Activated CD4-positive, alpha-beta memory T cell treated with anti-CD3 and anti-CD28 coated beads for 36 hours (primary cell): ENCODE results near the gene APOE. TPM values are rescaled to one million over a fixed set of nuclear protein-coding genes. Genes with fewer than 3 reads are reported as not detected.

Experiments
- total RNA-seq, 2 experiments: library from RNA; stranded (reverse); gene quantifications; one replicate each; pipeline ENCODE4 v1.2.3, GENCODE V29; 2021

Gene APOE
- total RNA-seq, 2 experiments from 2014 or later = 0.44 to 0.48 TPM

Other genes starting within 250 kb of the APOE start
- gene CEACAM19, start 234.3 kb upstream of the APOE start, total RNA-seq = under 1 TPM; 0.31 to 0.57 TPM
- gene CEACAM16, start 206.6 kb upstream of the APOE start, total RNA-seq = not detected
- 10 to 100 TPM; 75.0 to 79.6 TPM for gene BCL3, start 157.1 kb upstream of the APOE start, total RNA-seq
- not detected for gene CBLC, start 127.9 kb upstream of the APOE start, total RNA-seq
- gene BCAM, start 96.7 kb upstream of the APOE start, total RNA-seq = not detected
- 1 to 10 TPM in 1 of 2 experiments, under 1 TPM in 1; 0.71 to 1.9 TPM for gene NECTIN2, start 59.5 kb upstream of the APOE start, total RNA-seq
- gene TOMM40, start 14.5 kb upstream of the APOE start, total RNA-seq = 10 to 100 TPM; 86.4 to 87.1 TPM
- gene APOC1, start 8.8 kb downstream of the APOE start, total RNA-seq = 1 to 10 TPM; 1.4 to 2.2 TPM
- gene APOC4, start 36.4 kb downstream of the APOE start, total RNA-seq = not detected
- gene APOC2, start 40.3 kb downstream of the APOE start, total RNA-seq = not detected
- gene CLPTM1, start 49.6 kb downstream of the APOE start, total RNA-seq = 10 to 100 TPM; 43.9 to 45.0 TPM
- 10 to 100 TPM; 62.4 to 63.1 TPM for gene RELB, start 95.7 kb downstream of the APOE start, total RNA-seq
- 10 to 100 TPM; 89.6 to 98.4 TPM for gene CLASRP, start 133.2 kb downstream of the APOE start, total RNA-seq
- 1 to 10 TPM; 3.2 to 3.6 TPM for gene ZNF296, start 170.7 kb downstream of the APOE start, total RNA-seq
- gene GEMIN7, start 173.5 kb downstream of the APOE start, total RNA-seq = 10 to 100 TPM; 29.8 to 30.1 TPM
- 10 to 100 TPM; 12.7 to 13.1 TPM for gene PPP1R37, start 187.4 kb downstream of the APOE start, total RNA-seq